Measurements from ENCODE around the gene SETD2. TPM values are rescaled to one million over a fixed set of nuclear protein-coding genes. Genes with fewer than 3 reads are reported as not detected.
A peak's percentile ranks its signal among the peaks of the same experiment; 100 is the strongest.
"Not testable (repeated sequence)": the region's sequence is repeated elsewhere in the genome, so short reads cannot be mapped to it uniquely, and the experiment has no call there.

Gene SETD2
- total RNA-seq, 6 experiments from 2014 or later, result 20.3 to 27.0 (median 21.9) TPM

GRCh38 chr3:47079432-47079831 lies 84.5 kb downstream of the SETD2 start:
- intact Hi-C loops (cut with DNase I), result no loop called here

GRCh38 chr3:47073685-47074084 lies 90.2 kb downstream of the SETD2 start:
- H3K27ac ChIP-seq, result no peak overlapping the region
- H3K9me3 ChIP-seq, result no peaks in the 10 kb centered on the region
- WGBS (ENCODE audit: insufficient coverage, low coverage, low lambda C conversion rate, missing lambda C conversion rate), result 82% methylated on average over 2 of the region's 2 CpGs
- no peaks in the 10 kb centered on the region for H3K27me3 ChIP-seq
- H3K4me3 ChIP-seq, result no peak overlapping the region
- no peaks in the 10 kb centered on the region for H3K4me1 ChIP-seq
- intact Hi-C loops (cut with DNase I), result no loop called here
- ATAC-seq (no peak), DNase-seq (no peak)
- H3K36me3 ChIP-seq, result peaks cover 0 to 15% (median 6%) of the 10 kb centered on the region in 4 donors
- no peak for TF ChIP-seq POLR2A (IDR thresholded peaks at IDR 0.05)
- TF ChIP-seq, protein P1, sequence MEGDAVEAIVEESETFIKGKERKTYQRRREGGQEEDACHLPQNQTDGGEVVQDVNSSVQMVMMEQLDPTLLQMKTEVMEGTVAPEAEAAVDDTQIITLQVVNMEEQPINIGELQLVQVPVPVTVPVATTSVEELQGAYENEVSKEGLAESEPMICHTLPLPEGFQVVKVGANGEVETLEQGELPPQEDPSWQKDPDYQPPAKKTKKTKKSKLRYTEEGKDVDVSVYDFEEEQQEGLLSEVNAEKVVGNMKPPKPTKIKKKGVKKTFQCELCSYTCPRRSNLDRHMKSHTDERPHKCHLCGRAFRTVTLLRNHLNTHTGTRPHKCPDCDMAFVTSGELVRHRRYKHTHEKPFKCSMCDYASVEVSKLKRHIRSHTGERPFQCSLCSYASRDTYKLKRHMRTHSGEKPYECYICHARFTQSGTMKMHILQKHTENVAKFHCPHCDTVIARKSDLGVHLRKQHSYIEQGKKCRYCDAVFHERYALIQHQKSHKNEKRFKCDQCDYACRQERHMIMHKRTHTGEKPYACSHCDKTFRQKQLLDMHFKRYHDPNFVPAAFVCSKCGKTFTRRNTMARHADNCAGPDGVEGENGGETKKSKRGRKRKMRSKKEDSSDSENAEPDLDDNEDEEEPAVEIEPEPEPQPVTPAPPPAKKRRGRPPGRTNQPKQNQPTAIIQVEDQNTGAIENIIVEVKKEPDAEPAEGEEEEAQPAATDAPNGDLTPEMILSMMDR (IDR thresholded peaks at IDR 0.05), result no peak

More at GRCh38 chr3:47079432-47079831, 84.5 kb downstream of the SETD2 start:
- Histone ChIP-seq H3K36me3 (peaks cover 0 to 47% (median 26%) of the 10 kb centered on the region in 4 donors), H3K27ac (no peak overlapping the region), H3K4me3 (no peak overlapping the region), H3K27me3 (no peaks in the 10 kb centered on the region), H3K9me3 (no peaks in the 10 kb centered on the region), H3K4me1 (no peaks in the 10 kb centered on the region)
- DNase-seq (no peak), ATAC-seq (no peak)
- no peak for TF ChIP-seq POLR2A (IDR thresholded peaks at IDR 0.05)
- TF ChIP-seq, protein P1 (IDR thresholded peaks at IDR 0.05), result no peak

DNA sequence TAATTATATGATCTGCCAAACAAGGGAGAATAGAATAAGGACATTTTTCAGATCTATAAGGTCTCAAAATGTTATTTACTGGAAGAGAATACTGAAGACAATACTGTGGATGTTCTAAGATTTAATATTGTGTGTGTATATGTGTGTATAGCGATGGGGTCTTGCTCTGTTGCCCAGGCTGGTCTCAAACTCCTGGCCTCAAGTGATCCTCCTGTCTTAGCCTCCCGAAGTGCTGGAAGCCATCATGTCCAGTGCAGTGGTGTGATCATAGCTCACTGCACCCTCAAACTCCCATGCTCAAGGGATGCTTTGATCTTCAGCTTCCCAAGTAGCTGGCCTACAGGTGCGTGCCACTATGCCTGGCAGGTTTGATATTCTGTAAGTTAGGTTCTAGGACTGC lies 93.1 kb downstream of the SETD2 start:
- intact Hi-C loops (cut with DNase I), result no loop called here

GRCh38 chr3:47066259-47066658 lies 97.7 kb downstream of the SETD2 start:
- ATAC-seq; H3K4me3 ChIP-seq; H3K36me3 ChIP-seq; intact Hi-C loops (cut with DNase I); H3K9me3 ChIP-seq; H3K27me3 ChIP-seq; DNase-seq: not testable (repeated sequence)
- H3K27ac ChIP-seq, result peak overlapping the region in 1 of 3 donors; percentile 3
- peaks cover 0 to 18% (median 3%) of the 10 kb centered on the region in 4 donors for H3K4me1 ChIP-seq
- 90% methylated on average over 3 of the region's 3 CpGs for WGBS (ENCODE audit: insufficient coverage, low coverage, low lambda C conversion rate, missing lambda C conversion rate)

More for the DNA sequence above, 93.1 kb downstream of the SETD2 start:
- Histone ChIP-seq H3K27ac (no peak overlapping the region), H3K27me3 (no peaks in the 10 kb centered on the region), H3K4me3 (no peak overlapping the region), H3K4me1 (peaks cover 0 to 7% (median 3%) of the 10 kb centered on the region in 4 donors), H3K36me3 (peaks cover 0 to 6% (median 1%) of the 10 kb centered on the region in 4 donors), H3K9me3 (no peaks in the 10 kb centered on the region)
- ATAC-seq, result no peak
- 92% methylated on average over 2 of the region's 3 CpGs for WGBS (ENCODE audit: insufficient coverage, low coverage, low lambda C conversion rate, missing lambda C conversion rate)
- TF ChIP-seq POLR2A (IDR thresholded peaks at IDR 0.05), result no peak
- TF ChIP-seq, protein P1 (IDR thresholded peaks at IDR 0.05), result no peak
- DNase-seq, result no peak

- TF ChIP-seq, protein P1 (IDR thresholded peaks at IDR 0.05), result no peak
- no peak for TF ChIP-seq POLR2A (IDR thresholded peaks at IDR 0.05)
- no peak for DNase-seq
- H3K27ac ChIP-seq, result peak overlapping the region in 2 of 3 donors; percentile 41 to 44
- peaks cover 0 to 4% (median 1%) of the 10 kb centered on the region in 4 donors for H3K36me3 ChIP-seq
- H3K27me3 ChIP-seq, result no peaks in the 10 kb centered on the region
- peaks cover 0 to 18% (median 3%) of the 10 kb centered on the region in 4 donors for H3K4me1 ChIP-seq
- H3K4me3 ChIP-seq, result no peak overlapping the region
- H3K9me3 ChIP-seq, result no peaks in the 10 kb centered on the region
- peak; percentile 56 to 78 (median 61) for ATAC-seq
- intact Hi-C loops (cut with DNase I), result no loop called here
Measured at GRCh38 chr3:47065681-47066080, 98.2 kb downstream of the SETD2 start.

All from right lobe of liver (tissue), 6 donors.